Hematopoietic multipotent progenitor cell treated with erythropoietin and hydrocortisone succinate and interleukin-3 and kit ligand, for 8 days (in vitro differentiated cells): Measurements from ENCODE around the gene MBLAC1.

Experiments
- DNase-seq: peaks from one replicate; pipeline ENCODE4 v3.0.0-alpha.2; 2015

MBLAC1 gene, protein sequence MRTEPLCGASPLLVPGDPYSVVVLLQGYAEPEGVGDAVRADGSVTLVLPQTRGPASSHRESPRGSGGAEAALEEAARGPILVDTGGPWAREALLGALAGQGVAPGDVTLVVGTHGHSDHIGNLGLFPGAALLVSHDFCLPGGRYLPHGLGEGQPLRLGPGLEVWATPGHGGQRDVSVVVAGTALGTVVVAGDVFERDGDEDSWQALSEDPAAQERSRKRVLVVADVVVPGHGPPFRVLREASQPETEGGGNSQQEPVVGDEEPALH

DNA sequence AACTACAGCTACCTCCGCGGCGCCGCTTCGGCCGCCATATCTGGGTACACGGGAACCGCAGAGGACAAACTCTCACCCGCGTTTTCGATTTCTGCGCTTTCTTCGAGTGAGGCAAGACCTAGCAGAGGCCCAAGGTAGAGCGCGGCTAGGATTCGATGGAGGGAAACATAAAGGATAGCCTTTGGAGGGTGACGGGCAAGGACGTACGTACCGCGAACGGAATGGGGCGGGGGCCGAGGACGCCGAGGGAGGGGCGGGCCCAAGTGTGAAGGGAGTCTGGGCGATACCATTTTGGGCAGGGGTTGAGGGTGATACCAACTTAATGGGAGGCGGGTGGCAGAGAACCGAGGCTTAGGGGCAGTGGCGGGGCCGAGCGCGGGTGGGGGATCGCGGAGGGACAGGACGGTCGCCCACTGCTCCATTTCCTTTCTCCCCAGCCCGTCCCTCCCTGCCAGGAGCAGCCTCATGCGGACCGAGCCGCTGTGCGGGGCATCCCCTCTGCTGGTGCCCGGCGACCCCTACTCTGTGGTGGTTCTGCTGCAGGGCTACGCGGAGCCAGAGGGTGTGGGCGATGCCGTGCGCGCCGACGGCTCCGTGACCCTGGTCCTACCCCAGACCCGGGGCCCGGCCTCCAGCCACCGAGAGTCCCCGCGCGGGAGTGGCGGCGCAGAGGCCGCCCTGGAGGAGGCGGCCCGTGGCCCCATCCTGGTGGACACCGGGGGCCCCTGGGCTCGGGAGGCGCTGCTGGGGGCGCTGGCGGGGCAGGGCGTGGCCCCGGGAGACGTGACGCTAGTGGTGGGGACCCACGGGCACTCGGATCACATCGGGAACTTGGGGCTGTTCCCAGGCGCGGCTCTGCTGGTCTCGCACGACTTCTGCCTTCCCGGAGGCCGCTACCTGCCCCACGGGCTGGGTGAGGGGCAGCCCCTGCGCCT lies at the start of gene MBLAC1:
Gene MBLAC1 (plus strand): TSS at position 37 of the 935 bp plus-strand sequence. CDS start 429 bp downstream, at position 466.
- peak; percentile 92 for DNase-seq

DNA sequence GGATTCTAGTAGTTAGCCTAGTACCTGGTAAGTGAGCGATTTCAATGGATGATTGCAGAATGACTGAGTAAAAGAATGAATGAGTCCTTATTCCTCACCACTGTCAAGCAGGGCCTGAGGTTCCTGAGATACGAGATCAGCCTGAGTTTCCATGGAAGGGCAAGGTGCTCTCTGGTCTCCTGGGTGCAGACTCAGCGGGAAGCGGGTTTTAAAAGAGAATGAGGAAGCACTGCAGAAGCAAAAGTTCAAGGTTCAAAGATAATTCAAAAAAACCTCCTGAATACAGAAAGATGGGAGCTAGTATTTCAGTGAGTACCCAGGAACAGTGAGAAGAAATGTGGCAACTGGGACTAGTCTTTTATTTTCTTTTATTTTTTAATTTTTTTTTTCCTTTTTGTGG lies 49.6 kb upstream of the MBLAC1 start:
- no peak for DNase-seq

DNA sequence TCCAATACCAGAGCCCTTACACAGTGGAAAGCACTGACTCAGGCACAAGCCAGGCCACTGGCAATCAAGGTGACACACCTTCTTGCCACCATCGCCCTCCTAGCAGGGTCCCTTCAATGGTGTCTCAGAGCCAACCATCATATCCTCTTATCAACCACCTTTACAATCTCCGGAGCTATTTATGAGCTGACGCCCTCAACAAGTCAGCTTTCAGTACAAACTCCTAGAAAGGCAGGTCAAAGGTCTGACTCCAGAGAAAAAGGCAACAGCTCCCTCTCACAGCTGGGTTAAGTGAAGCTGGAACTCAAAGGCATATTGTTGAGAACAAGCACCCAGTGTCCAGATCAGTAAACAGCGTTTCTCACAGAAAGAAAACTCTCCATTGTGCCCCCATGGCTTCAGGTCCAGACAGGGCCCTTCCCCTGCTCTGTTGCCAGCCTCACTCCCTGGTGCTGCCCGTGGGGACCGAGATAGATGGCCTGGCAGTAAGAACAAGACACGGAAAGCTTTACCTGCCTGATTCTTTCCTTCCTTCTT lies 47.7 kb upstream of the MBLAC1 start:
- no peak for DNase-seq

DNA sequence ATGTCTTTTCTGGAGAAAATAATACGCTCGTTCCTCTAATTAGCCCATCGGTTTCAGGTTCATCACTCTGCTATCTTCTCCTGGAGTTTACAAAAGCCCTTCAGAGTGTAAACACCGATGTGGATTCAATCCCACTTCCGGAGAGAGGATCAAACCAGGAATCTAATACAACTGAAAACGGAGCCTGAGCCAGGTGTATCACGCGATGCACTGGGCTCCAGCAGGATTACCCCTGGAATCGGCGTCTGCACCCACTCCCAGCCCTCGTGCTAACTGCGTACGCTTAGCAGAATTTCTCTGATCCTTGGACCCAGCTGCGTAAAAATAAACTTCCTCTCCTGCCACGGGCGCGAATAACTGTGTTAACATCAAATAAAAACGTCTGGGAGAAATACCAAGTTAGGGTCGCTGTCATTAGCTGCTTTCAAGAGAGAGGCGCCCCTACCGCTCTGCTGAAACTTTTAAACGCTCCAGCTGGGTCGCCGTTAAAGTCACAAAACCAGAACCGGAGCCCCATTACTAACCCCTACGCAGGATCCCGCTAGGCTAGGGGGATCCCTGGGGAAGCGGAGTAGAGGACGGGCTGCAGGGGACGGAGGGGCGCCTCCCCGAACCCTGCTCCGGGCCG lies 45.7 kb upstream of the MBLAC1 start:
- no peak for DNase-seq

DNA sequence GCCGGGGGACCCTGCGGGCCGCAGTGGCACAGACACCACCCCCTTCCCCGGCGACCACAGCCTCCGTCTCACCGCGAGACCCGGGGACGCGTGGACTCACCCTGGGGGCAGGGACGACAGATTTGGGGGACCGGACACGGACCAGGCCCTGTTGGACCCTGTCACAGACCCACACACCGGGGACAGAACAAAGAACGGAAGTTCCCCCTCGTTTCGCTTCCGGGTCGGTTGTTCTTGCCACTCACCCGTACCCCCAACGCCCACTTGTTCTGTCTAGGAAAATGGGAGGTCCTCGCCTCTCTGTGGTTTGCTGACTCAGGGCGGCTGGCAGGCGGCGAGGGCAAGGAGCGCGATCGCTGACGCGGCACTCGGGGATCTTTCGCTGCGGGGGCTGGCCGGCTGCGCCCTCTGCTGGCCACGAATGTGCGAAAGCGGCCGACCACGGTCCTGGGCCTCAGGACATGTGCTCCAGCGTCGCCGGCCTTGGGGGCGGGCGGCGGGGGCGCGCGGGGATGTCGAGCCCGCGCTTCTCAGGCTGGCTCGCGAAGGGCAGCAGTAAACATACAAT lies 45.1 kb upstream of the MBLAC1 start, which contains the start of gene ZNF3:
Gene ZNF3 (minus strand): TSS at position 189 of the 568 bp plus-strand sequence. CDS start 4,366 bp downstream, outside the sequence.
- peak; percentile 99 for DNase-seq

DNA sequence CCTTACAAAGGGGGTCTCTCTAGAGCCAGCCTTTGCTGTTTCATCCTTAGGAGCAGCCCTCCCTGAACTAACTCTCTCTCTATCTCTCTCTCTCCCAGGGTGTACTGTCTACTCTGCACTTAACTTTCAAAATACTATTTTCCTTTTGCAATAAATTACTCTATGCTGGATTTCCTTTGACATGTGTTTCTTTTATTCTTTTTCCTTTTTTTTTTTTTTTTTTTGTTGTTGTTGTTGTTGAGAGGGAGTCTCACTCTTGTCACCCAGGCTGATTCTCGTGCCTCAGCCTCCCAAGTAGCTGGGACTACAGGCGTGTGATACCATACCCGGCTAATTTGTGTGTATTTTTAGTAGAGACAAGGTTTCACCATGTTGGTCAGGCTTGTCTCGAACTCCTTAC lies 43.8 kb upstream of the MBLAC1 start:
- no peak for DNase-seq

DNA sequence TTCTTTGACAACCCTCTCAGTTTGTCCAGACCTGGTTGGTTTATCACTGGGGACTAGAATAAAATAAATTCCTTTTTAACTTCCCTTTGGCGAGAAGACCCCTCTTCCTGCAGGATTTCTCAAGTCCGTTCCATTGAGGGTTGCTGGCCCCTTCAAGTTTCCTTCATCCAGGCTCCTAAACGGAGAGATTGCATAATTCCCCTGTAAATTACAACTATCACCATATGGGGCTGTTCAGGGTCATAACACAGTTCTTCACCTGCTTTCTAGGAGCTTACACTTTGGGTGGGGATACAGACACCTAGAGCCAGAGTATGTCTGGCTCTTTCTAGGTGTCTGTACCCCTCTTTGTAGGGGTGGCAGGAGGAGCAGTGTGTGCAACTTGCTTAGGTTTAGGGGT lies 41.3 kb upstream of the MBLAC1 start:
- DNase-seq: no peak

DNA sequence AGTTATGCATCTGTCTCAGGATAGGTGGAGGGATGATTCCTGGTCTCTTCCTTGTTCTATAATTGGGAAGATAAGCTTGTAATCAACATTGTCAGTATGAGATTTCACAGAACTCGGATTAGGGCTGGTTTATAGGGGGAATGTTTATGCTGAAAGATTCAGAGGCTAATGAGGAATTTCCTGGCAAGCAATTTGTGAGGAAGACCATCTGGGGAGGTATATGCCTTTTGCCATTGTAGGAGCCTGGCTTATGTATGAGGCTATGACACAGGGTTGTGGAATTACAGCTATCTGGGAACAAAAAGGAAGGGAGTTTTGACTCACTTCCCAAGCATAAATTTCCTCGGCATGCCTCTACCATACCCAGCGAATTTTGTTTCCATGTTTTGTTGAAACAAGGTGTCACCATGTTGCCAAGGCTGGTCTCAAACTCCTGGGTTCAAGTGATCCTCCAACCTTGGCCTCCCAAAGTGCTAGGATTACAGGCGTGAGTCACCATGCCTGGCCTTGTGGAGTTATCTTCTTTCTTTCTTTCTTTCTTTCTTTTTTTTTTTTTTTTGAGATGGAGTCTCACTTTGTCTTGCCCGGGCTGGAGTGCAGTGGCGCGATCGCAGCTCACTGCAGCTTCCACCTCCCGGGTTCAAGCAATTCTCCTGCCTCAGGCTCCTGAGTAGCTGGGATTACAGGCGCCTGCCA lies 39.6 kb upstream of the MBLAC1 start:
- DNase-seq: no peak

DNA sequence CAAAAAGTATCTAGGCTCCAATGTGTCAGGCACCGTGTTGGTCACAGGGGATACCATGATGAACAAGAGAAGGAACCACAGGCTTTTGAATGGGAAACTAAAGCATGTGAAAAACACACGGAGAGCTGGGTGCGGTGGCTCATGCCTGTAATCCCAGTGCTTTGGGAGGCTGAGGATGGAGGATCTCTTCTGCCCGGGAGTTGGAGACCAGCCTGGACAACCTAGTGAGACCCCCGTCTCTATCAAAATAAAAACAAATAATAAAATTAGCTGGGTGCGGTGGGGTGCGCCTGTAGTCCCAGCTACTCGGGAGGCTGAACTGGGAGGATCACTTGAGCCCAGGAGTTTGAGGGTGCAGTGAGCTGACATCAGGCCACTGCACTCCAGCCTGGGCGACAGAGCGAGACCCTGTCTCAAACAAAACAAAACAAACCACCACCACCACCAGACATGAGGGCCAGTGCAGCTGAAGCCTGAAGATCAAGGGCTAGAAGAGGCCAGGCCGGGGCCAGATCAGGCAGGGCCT lies 38.6 kb upstream of the MBLAC1 start:
- no peak for DNase-seq

DNA sequence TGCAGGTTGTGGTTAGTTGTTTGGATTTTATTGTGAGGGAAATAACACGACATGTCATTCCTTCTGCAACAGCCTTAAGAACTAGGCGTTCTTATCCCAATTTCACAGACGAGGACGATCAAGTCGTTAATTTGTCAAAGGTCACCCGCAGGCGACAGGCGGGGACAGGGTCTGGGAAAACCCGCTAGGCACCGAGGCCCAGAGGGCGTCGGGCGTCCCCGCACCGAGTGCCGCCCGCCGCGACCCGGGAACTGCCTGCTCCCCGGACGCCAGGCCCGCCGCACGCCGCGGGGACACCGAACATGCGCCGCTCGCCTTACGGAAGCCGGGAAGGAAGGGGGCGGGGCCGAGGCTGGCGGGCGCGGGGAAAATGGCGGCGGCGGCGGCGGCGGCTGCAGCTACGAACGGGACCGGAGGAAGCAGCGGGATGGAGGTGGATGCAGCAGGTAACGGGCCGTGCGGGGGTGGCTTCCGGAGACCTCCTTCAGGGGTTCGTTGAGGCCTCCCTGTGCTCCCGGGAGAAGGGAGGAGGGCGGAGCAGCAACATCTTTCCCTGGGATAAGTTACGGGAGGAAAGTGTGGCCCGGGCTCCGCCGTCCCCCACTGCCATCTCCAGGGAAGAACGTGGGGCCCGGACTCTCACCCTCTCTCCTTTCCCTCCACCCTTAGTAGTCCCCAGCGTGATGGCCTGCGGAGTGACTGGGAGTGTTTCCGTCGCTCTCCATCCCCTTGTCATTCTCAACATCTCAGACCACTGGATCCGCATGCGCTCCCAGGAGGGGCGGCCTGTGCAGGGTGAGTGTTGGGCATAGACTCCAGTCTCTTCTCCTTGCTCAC lies 37.9 kb upstream of the MBLAC1 start, which contains the start of gene COPS6:
Gene COPS6 (plus strand): TSS at position 349 of the 837 bp plus-strand sequence. CDS start 22 bp downstream, at position 371.
- DNase-seq: peak; percentile 72

DNA sequence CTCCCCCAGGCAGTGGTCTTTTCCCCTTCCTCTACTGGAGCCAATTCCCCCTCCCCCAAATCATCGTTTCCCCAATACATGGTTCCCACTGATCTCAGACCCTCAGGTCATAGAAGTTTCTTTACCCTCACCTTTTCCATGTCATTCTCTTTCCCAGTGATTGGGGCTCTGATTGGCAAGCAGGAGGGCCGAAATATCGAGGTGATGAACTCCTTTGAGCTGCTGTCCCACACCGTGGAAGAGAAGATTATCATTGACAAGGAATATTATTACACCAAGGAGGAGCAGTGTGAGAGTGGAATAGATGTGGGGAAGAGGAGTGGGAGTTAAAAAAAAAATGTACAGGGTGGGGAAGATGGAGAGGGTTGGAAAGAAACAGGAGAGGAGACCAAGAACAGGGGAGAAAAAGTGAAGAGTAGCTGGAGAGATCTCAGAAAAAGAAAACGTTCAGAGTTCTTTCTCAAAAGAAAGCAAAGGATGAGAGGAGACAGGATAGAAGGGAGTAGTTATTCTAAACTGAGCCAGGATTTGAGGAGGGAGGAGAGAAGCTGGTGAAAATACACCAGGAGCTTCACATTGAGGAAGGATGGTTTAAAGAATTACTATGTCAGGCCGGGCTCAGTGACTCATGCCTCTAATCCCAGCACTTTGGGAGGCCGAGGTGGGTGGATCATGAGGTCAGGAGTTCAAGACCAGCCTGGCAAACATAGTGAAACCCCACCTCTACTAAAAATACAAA lies 37.1 kb upstream of the MBLAC1 start:
- DNase-seq: no peak

DNA sequence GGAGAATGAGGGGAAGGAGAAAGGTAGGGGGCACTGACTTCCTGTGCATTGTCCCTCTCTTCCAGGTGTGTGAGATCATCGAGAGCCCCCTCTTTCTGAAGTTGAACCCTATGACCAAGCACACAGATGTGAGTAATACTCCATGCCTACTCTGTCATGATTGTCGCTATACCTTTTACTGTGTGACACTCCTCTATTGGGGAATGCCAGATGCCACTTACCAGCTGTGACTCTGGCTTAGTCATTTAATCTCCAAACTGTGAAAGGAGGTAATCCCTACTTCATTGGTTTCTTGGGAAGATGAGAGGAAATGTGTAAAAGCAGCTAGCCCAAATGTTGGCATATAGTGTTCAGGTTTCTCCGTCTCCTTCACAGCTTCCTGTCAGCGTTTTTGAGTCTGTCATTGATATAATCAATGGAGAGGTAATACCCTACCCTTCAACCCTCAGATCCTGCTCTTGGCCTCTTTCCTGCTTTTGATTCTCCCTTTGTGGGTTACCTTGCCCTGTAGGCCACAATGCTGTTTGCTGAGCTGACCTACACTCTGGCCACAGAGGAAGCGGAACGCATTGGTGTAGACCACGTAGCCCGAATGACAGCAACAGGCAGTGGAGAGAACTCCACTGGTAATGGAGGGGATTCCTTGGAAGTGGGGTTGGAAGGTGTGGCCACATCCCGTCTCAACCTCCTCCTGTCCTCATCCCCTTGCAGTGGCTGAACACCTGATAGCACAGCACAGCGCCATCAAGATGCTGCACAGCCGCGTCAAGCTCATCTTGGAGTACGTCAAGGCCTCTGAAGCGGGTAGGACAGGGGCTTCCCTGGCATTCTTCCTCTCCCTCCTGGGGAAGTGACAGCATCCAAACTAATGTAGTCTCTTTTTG lies 36.0 kb upstream of the MBLAC1 start:
- no peak for DNase-seq

DNA sequence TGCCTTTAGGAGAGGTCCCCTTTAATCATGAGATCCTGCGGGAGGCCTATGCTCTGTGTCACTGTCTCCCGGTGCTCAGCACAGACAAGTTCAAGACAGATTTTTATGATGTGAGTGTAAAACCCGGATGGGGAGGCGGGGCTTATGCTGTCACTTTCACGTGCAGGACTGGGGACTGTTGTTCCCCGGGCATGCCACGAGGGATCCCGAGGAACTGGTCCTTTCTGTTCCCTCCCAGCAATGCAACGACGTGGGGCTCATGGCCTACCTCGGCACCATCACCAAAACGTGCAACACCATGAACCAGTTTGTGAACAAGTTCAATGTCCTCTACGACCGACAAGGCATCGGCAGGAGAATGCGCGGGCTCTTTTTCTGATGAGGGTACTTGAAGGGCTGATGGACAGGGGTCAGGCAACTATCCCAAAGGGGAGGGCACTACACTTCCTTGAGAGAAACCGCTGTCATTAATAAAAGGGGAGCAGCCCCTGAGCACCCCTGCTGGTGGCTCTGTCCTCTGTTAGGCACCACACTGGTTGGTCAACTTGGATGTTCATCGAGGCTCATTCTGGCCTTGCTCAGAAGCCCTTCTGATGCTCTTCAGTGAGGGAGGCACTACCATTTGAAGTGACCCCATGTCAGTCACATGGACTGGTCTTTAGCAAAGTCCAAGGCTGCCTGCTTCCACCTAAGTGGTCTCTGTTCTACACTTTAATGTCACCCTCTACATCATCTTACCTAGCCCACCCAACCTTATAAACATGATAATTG lies 35.2 kb upstream of the MBLAC1 start:
- peak; percentile 46 for DNase-seq

DNA sequence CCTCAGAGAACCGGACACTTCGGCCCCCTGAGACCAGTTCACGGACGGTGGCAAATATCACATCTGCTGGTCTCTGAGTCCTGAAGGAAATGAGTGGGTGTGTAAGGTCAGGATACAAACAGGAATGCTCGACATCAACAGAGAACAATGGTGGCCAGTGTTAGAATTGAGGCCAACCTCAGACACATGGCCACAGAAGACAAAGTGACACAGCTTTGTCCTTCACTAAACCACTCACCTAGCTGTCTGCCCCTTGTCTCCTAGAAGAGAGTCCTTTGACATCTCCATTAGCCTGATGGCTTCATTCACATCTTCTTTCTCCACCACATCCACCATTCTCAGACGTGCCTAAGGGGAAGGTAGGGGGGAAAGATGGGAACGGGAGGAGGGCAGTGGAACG lies 33.7 kb upstream of the MBLAC1 start:
- DNase-seq: no peak

DNA sequence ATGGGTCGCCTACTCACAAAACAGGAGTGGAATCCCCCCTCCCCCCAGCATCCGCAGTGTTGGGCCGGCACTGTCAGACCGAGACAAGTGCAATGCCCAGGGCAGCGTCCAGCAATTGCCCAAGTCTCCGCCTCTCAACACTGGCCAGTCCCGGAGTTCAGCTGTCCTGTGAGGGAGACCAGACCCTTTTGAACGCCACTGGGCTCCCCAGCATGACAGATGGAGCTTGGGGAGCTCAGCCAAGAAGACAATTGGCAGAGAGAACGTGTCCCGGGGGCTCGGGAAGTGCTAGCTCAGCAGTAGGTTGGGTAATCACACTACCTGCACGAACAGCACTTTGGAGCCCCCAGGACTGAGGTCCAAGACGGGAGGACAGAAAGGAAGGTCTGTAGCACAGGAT lies 33.3 kb upstream of the MBLAC1 start:
- no peak for DNase-seq

DNA sequence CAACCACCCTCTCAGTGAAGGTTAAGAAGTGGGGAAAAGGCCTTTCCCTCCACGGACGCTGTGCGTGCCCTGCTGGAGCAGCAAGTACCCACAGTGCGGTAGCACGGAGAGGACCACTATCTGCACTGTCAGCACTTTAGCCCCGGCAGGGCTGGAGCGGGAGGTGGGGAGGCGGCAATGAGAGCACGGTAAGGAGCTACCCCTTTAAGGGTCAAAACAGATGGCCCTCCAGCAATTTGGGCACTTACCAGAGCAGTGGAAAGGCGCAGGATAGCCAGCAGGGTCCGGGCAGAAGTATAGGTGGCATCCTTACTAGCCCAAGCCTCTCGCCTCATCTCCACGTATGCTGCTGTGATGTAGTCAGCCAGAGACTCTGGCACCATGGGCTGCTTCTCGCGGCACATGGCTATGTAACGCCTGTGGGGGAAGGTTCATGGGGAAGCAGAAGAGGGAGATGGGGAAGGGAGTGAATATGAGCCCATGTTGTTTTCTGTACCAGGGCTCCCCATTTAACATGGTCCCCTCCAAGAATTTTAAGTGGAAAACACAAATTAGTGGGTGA lies 32.8 kb upstream of the MBLAC1 start:
- no peak for DNase-seq

DNA sequence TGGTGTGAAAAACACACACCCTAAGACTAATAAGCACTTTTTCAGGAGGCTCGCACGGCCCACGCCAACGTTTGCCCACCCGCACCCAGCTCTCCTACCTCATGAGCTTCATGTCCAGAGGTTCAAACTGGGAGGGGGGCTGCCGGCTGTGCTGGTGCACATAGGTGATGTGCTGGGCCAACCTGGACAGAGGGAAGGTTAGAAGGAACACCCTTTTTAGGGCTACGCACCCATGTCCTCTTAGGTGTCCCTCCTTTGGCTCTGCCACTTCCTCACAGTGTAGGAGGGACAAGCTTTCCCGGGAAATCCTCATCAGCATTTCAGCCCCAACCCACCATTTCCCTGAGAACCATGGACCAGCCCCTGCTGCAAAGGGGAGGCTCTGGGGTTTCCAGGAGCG lies 31.5 kb upstream of the MBLAC1 start:
- DNase-seq: no peak

DNA sequence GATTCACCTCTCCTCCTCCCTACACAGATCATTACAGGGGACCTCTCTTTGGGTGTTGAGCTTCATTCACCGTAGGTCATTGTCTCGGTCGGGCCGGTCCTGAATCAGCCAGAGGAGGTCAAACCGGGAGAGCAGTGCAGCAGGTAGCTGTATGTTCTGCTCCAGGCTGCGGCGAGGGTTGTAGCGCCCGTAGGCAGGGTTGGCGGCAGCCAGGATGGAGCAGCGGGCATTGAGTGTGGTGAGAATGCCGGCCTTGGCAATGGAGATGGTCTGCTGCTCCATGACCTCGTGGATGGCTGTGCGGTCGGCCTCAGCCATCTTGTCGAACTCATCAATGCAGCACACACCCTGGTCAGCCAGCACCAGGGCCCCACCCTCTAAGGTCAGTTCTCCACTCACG lies 31.1 kb upstream of the MBLAC1 start:
- no peak for DNase-seq
